Esophagus muscularis mucosa (tissue), 4 donors: ENCODE data around the gene EYA4. TPM values are rescaled to one million over a fixed set of nuclear protein-coding genes. Genes with fewer than 3 reads are reported as not detected.

Source experiments
- DNase-seq: peaks from one replicate; pipeline ENCODE4 v3.0.0-alpha.2; 2017; ENCODE audit errors: extremely low spot score
- H3K27ac ChIP-seq, 4 donors: fragments of 200-600 bp; sonication (generic); replicated peaks in 1 of 4; 1 replicate in 3 of 4; 2 replicates in 1 of 4; pipeline ENCODE4 v1.5.1; 2016 to 2019; ENCODE audit warnings: mild to moderate bottlenecking in 1 of 4
- H3K27me3 ChIP-seq, 4 donors: fragments of 200-600 bp; sonication (generic); one replicate each; pipeline versions ENCODE4 v1.5.1 to v1.6.0; 2016 to 2019
- H3K36me3 ChIP-seq, 4 donors: fragments of 200-600 bp; sonication (generic); one replicate each; pipeline ENCODE4 v1.5.1; 2016 to 2019
- H3K4me1 ChIP-seq, 4 donors: fragments of 200-600 bp; sonication (generic); one replicate each; pipeline ENCODE4 v1.5.1; 2016 to 2019
- H3K4me3 ChIP-seq, 4 donors: fragments of 200-600 bp; sonication (generic); 1 replicate in 2 of 4; 2 replicates in 2 of 4; pipeline ENCODE4 v1.5.1; 2016 to 2019; ENCODE audit warnings: mild to moderate bottlenecking in 4 of 4, moderate library complexity in 1 of 4
- H3K9me3 ChIP-seq, 4 donors: fragments of 200-600 bp; sonication (generic); 1 replicate in 3 of 4; 2 replicates in 1 of 4; pipeline ENCODE4 v1.5.1; 2016 to 2019
- CTCF ChIP-seq, 3 experiments: fragments of 200-600 bp in 2 of 3; fragments of 450-650 bp in 1 of 3; sonication (generic) in 2 of 3; IDR thresholded peaks; one replicate each; pipeline ENCODE4 v1.5.1; 2017 to 2019; ENCODE audit warnings: antibody characterized with exemption in 3 of 3, mild to moderate bottlenecking in 2 of 3, moderate library complexity in 1 of 3
- EP300 ChIP-seq: sonication (generic); formaldehyde crosslinking; IDR thresholded peaks from one replicate; pipeline ENCODE4 v1.6.1; 2017; ENCODE audit warnings: antibody characterized with exemption
- POLR2A ChIP-seq: fragments of 450-650 bp; IDR thresholded peaks from one replicate; pipeline ENCODE4 v1.6.1; 2017; ENCODE audit warnings: antibody characterized with exemption, moderate library complexity, mild to moderate bottlenecking, low read depth
- POLR2AphosphoS5 ChIP-seq, 2 donors: sonication (generic); formaldehyde crosslinking; IDR thresholded peaks; one replicate each; pipeline ENCODE4 v1.6.1; 2017; ENCODE audit warnings: antibody characterized with exemption in 2 of 2
- WGBS: methylation state at CpG from one replicate; pipeline ENCODE4 v1.1.5; 2018; 5-methylcytosine and 5-hydroxymethylcytosine counted together
- intact Hi-C: fragments of 100-400 bp; cut with DNase I; formaldehyde crosslinking; loops from one replicate; pipeline ENCODE4 v1.15.1; 2023
- total RNA-seq, 4 donors: library from RNA; depleted of rRNA; stranded (reverse); fragments of >200 nt; gene quantifications; one replicate each; pipeline versions ENCODE4 v1.1.0 to v1.2.1, GENCODE V29; 2016

The EYA4 gene
- total RNA-seq, 4 donors from 2014 or later, result 1.5 to 3.3 (median 2.5) TPM

GRCh38 chr6:133277228-133277899 is 36.2 kb downstream of the EYA4 start:
- Histone ChIP-seq H3K27ac (no peak overlapping the region), H3K9me3 (no peaks in the 10 kb centered on the region), H3K36me3 (no peaks in the 10 kb centered on the region), H3K4me3 (no peak overlapping the region), H3K27me3 (no peaks in the 10 kb centered on the region), H3K4me1 (no peaks in the 10 kb centered on the region)
- 84% methylated on average over 2 of the region's 2 CpGs for WGBS
- no peak for TF ChIP-seq POLR2AphosphoS5 (IDR thresholded peaks at IDR 0.05)
- no peak for TF ChIP-seq CTCF (IDR thresholded peaks at IDR 0.05)
- no peak for TF ChIP-seq EP300
- no peak for TF ChIP-seq POLR2A
- intact Hi-C loops, result no loop called here
- DNase-seq, result no peak

DNA sequence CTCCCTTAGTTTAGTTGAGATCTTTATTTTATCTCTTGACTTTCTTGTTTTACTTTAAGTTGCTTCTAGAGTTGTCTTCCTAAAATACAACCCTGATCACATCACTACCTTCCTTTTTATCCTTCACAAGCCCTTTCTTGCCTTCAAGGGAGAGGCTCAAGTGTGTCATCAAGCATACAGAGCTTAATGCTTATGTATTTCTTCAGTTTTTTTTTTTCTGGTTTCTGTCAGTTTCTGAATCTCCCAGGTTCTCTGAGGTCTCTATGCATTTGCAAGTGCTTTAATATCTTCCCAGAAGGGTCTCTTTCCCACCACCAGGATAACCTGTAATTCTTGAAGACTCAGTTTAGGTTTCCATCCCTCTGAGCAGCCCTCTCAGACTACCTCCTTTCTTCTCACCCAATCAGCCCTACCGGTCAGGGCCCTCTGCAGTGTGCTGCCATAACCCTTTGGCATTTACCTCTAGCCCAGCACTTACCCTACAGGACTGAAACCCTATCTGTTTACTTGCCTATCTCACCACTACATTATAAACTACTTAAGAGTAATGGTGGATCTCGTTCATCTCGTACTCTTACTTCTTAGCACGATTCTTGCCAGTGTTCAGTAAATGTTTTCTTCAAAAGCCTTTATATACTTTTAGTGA is 36.9 kb downstream of the EYA4 start:
- DNase-seq, result no peak
- WGBS, result 88% methylated on average over 4 of the region's 4 CpGs
- Histone ChIP-seq H3K27ac (no peak overlapping the region), H3K9me3 (no peaks in the 10 kb centered on the region), H3K27me3 (no peaks in the 10 kb centered on the region), H3K4me1 (no peaks in the 10 kb centered on the region), H3K36me3 (no peaks in the 10 kb centered on the region), H3K4me3 (no peak overlapping the region)
- no peak for TF ChIP-seq CTCF (IDR thresholded peaks at IDR 0.05)
- no peak for TF ChIP-seq POLR2AphosphoS5 (IDR thresholded peaks at IDR 0.05)
- no peak for TF ChIP-seq POLR2A
- TF ChIP-seq EP300, result no peak
- intact Hi-C loops, result no loop called here

- no peak overlapping the region for H3K27ac ChIP-seq
- H3K9me3 ChIP-seq, result no peaks in the 10 kb centered on the region
- H3K4me1 ChIP-seq, result peaks cover 0 to 3% (median 0%) of the 10 kb centered on the region in 4 donors
- DNase-seq, result no peak
- TF ChIP-seq POLR2AphosphoS5 (IDR thresholded peaks at IDR 0.05) (no peak), POLR2A (no peak), CTCF (IDR thresholded peaks at IDR 0.05) (no peak), EP300 (no peak)
- H3K27me3 ChIP-seq, result no peaks in the 10 kb centered on the region
- H3K36me3 ChIP-seq, result no peaks in the 10 kb centered on the region
- intact Hi-C loops, result no loop called here
- 13% methylated on average over 1 of the region's 1 CpG for WGBS
- H3K4me3 ChIP-seq, result no peak overlapping the region
These were observed 45.6 kb downstream of the EYA4 start for GRCh38 chr6:133286765-133287164.

DNA sequence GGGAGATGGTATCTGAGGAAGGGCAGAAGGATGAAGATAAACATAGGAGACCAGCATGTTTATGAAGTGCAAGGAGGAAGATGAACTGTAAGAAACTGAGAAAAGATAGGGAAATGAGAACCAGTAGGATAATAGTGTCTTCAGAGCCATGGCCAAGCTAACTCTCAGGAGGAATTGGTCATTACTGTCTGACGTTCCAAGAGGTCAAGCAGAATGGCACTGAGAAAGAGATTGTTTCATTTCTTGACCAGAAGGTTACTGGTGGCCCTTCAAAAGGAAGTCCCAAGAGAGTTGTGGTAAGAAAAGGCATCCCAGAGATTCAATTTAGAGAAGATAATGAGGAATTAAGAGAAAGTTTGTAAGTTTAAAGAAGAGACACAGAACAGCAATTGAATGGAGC is 47.5 kb downstream of the EYA4 start:
- H3K9me3 ChIP-seq, result no peaks in the 10 kb centered on the region
- H3K27me3 ChIP-seq, result no peaks in the 10 kb centered on the region
- no peaks in the 10 kb centered on the region for H3K36me3 ChIP-seq
- no peak for TF ChIP-seq POLR2AphosphoS5 (IDR thresholded peaks at IDR 0.05)
- 55% methylated on average over 1 of the region's 1 CpG for WGBS
- no peak overlapping the region for H3K27ac ChIP-seq
- no peak overlapping the region for H3K4me3 ChIP-seq
- DNase-seq, result no peak
- intact Hi-C loops, result no loop called here
- H3K4me1 ChIP-seq, result peaks cover 0 to 8% (median 0%) of the 10 kb centered on the region in 4 donors

- WGBS, result 78% methylated on average over 5 of the region's 5 CpGs
- Histone ChIP-seq H3K27me3 (no peaks in the 10 kb centered on the region), H3K36me3 (no peaks in the 10 kb centered on the region), H3K27ac (no peak overlapping the region), H3K9me3 (no peaks in the 10 kb centered on the region), H3K4me1 (peaks cover 0 to 8% (median 0%) of the 10 kb centered on the region in 4 donors), H3K4me3 (no peak overlapping the region)
- intact Hi-C loops, result no loop called here
- no peak for DNase-seq
- TF ChIP-seq EP300, result no peak
- no peak for TF ChIP-seq CTCF (IDR thresholded peaks at IDR 0.05)
- no peak for TF ChIP-seq POLR2AphosphoS5 (IDR thresholded peaks at IDR 0.05)
- TF ChIP-seq POLR2A, result no peak
These were observed 48.7 kb downstream of the EYA4 start for GRCh38 chr6:133289733-133290306.
